Left ventricle myocardium inferior (tissue), 1 donor: ENCODE results near the gene SPTSSB. TPM values are rescaled to one million over a fixed set of nuclear protein-coding genes. Genes with fewer than 3 reads are reported as not detected.
A peak's percentile ranks its signal among the peaks of the same experiment; 100 is the strongest.

Experiments
- DNase-seq: peaks from one replicate; pipeline ENCODE4 v3.0.0-alpha.2; 2020
- H3K27ac ChIP-seq: fragments of 200-600 bp; replicated peaks from 2 replicates; pipeline ENCODE4 v1.8.0; 2021
- H3K27me3 ChIP-seq: fragments of 200-600 bp; 2 replicates; pipeline ENCODE4 v1.8.0; 2021; ENCODE audit warnings: low read depth
- H3K36me3 ChIP-seq: fragments of 200-600 bp; 2 replicates; pipeline ENCODE4 v1.8.0; 2021
- H3K4me1 ChIP-seq: fragments of 200-600 bp; 2 replicates; pipeline ENCODE4 v1.8.0; 2021
- H3K4me3 ChIP-seq: fragments of 200-600 bp; 2 replicates; pipeline ENCODE4 v1.8.0; 2021; ENCODE audit warnings: mild to moderate bottlenecking, moderate library complexity
- H3K9me3 ChIP-seq: fragments of 200-600 bp; replicated peaks from 2 replicates; pipeline ENCODE4 v1.8.0; 2021
- CTCF ChIP-seq: fragments of 200-600 bp; IDR thresholded peaks from 2 replicates; pipeline ENCODE4 v1.8.0; 2021; ENCODE audit warnings: antibody characterized with exemption, mild to moderate bottlenecking, borderline replicate concordance
- intact Hi-C: fragments of 100-400 bp; cut with micrococcal nuclease; formaldehyde crosslinking; loops from one replicate; pipeline ENCODE4 v1.11.0; 2022
- total RNA-seq: library from RNA; stranded (reverse); fragmentation: NEBNext Ultra II Directional; extraction: Animal tissue kit (Norgen Biotek cat#: 25700); gene quantifications from one replicate; pipeline ENCODE4 v1.2.1, GENCODE V29; 2021
- donor health status: DM: no; HTN: yes; CAD: no; lungs with severe emphysema.

The SPTSSB gene
- total RNA-seq, 1 donor from 2014 or later = 0.25 TPM

- no peaks in the 10 kb centered on the region for H3K36me3 ChIP-seq
- H3K27ac ChIP-seq = peak overlapping the region; percentile 42
- DNase-seq = no peak
- no peak overlapping the region for H3K4me3 ChIP-seq
- no peaks in the 10 kb centered on the region for H3K9me3 ChIP-seq
- peaks cover 41% of the 10 kb centered on the region for H3K4me1 ChIP-seq
- intact Hi-C loops = loop anchor here (10.0 kb wide), 1 partner anchor 319 kb away; no protein-coding TSS in a partner anchor
- no peaks in the 10 kb centered on the region for H3K27me3 ChIP-seq
- TF ChIP-seq CTCF = no peak
These were observed 42.5 kb upstream of the SPTSSB start for GRCh38 chr3:161413855-161414210.

- Histone ChIP-seq H3K36me3 (no peaks in the 10 kb centered on the region), H3K27me3 (no peaks in the 10 kb centered on the region), H3K27ac (peak overlapping the region; percentile 42), H3K4me3 (no peak overlapping the region), H3K4me1 (peaks cover 41% of the 10 kb centered on the region), H3K9me3 (no peaks in the 10 kb centered on the region)
- DNase-seq = peak; percentile 65
- intact Hi-C loops = loop anchor here (10.0 kb wide), 1 partner anchor 318 kb away; no protein-coding TSS in a partner anchor
- TF ChIP-seq CTCF = no peak
These were observed 42.0 kb upstream of the SPTSSB start for GRCh38 chr3:161413127-161413854.

- H3K27ac ChIP-seq = no peak overlapping the region
- H3K36me3 ChIP-seq = no peaks in the 10 kb centered on the region
- H3K4me3 ChIP-seq = no peak overlapping the region
- no peaks in the 10 kb centered on the region for H3K27me3 ChIP-seq
- no peak for DNase-seq
- intact Hi-C loops = loop anchor here (10.0 kb wide), 1 partner anchor 317 kb away; no protein-coding TSS in a partner anchor
- peaks cover 41% of the 10 kb centered on the region for H3K4me1 ChIP-seq
- no peak for TF ChIP-seq CTCF
- H3K9me3 ChIP-seq = no peaks in the 10 kb centered on the region
These were observed 40.8 kb upstream of the SPTSSB start for GRCh38 chr3:161412123-161412522.

- intact Hi-C loops = loop anchor here (10.0 kb wide), 1 partner anchor 315 kb away; no protein-coding TSS in a partner anchor
- Histone ChIP-seq H3K27ac (no peak overlapping the region), H3K4me3 (no peak overlapping the region), H3K9me3 (peaks cover 4% of the 10 kb centered on the region), H3K36me3 (no peaks in the 10 kb centered on the region), H3K27me3 (no peaks in the 10 kb centered on the region), H3K4me1 (peaks cover 18% of the 10 kb centered on the region)
- DNase-seq = no peak
- TF ChIP-seq CTCF = no peak
These were observed 38.5 kb upstream of the SPTSSB start for GRCh38 chr3:161409858-161410257.

GRCh38 chr3:161409069-161409468 lies 37.8 kb upstream of the SPTSSB start:
- Histone ChIP-seq H3K27ac (no peak overlapping the region), H3K4me1 (peaks cover 16% of the 10 kb centered on the region), H3K36me3 (no peaks in the 10 kb centered on the region), H3K9me3 (peaks cover 4% of the 10 kb centered on the region), H3K4me3 (no peak overlapping the region), H3K27me3 (no peaks in the 10 kb centered on the region)
- no peak for DNase-seq
- peak; percentile 59 for TF ChIP-seq CTCF
- intact Hi-C loops = no loop called here
